HuH-7.5 (cell line): ENCODE data around the gene ZNF587.
A peak's percentile ranks its signal among the peaks of the same experiment; 100 is the strongest.
"Not testable (repeated sequence)": the region's sequence is repeated elsewhere in the genome, so short reads cannot be mapped to it uniquely, and the experiment has no call there.

Experiments used
- DNase-seq: peaks from one replicate; pipeline ENCODE4 v3.0.0; 2011; ENCODE audit warnings: low spot score

Gene ZNF587

DNA sequence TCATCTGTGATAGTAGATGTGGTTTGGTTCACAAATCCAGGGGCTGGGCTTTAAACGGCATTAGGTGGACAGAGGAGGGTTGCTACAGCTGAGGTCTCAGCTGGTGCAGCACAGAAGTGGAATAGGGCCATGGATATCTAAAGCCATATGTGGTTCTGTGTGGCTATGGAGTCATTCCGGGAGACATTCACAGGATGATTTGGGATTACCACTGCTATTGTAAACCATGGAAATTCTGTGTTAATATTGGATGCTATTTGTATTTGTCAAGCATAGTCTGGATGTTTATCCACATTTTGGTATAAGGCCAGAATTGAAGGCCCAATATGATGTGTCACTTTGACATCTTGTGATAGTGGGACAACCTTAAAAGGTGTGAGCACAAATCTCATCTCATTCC is 26.5 kb upstream of the ZNF587 start:
- not testable (repeated sequence) for DNase-seq

DNA sequence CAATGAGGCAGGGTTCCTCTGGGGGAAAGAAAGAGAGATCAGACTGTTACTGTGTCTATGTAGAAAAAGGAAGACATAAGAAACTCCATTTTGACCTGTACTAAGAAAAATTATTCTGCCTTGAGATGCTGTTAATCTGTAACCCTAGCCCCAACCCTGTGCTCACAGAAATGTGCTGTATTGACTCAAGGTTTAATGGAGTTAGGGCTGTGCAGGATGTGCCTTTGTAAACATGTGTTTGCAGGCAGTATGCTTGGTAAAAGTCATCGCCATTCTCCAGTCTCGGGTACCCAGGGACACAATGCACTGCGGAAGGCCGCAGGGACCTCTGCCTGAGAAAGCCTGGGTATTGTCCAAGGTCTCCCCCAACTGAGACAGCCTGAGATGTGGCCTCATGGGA is 26.1 kb upstream of the ZNF587 start:
- not testable (repeated sequence) for DNase-seq

GRCh38 chr19:57825511-57825910 is 24.1 kb upstream of the ZNF587 start:
- DNase-seq, result no peak

DNA sequence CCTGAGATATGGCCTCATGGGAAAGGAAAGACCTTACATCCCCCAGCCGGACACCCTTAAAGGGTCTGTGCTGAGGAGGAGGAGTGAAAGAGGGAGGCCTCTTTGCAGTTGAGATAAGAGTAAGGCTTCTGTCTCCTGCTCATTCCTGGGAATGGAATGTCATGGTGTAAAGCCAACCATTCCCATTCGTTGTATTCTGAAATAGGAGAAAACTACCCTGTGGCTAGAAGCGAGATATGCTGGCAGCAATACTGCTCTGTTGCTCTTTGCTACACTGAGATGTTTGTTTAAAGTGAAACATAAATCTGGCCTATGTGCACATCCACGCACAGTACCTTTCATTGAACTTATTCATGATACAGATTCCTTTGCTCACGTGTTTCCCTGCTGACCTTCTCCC is 20.3 kb upstream of the ZNF587 start:
- DNase-seq, result no peak

DNA sequence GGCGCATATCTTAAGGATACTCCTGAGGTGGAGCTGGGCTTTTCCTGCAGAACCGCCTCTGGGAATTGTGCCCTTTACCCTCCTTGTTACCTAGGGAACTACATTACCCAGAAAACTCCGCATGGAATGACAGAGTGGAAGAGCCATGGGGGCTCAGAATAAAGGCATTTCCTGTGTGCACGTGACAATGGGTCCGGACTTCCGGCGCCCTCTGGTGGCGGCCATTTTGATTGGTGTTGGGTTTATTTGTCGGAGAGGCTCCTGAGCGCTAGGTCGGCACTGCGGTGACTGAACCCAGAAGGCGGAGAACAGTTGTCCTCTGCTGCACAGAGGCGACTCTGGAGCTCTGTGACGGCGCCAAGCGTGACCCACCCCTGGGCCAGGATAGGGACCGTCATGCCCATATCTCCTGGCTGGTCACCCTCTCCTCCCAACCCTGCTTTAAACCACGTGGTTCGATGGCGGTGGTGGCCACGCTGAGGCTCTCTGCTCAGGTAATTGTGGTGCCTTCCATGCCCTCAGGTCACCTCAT is 19.5 kb upstream of the ZNF587 start, which contains the start of gene ZNF587B:
TSS of gene ZNF587B (plus strand) at position 229 of the 532 bp plus-strand sequence. CDS start at position 459, 230 bp downstream.
- DNase-seq, result no peak

GRCh38 chr19:57836991-57837390 is 12.7 kb upstream of the ZNF587 start:
- not testable (repeated sequence) for DNase-seq

DNA sequence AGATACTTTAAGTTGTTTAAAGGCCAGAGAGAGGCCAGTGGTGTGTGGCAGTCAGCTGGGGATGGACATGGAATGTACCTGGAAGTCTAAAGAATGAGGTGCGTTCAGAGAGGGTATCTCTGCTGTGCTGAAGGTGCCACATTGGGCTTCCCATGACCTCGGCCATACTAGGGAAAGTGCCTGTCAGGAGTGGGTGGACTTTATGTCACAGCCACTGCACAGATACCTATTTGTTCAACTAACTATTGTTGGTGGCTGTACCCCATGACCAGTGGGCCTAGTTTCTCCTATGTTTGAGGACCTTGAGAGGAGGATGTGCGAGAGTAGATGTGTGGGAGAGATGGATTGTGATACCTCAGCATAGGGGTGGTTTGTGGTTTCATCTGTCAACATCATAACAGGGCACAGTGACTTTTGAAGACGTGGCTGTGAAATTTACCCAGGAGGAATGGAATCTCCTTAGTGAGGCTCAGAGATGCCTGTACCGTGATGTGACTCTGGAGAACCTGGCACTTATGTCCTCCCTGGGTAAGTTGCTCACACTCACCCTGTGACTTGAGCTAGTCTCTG is 11.0 kb upstream of the ZNF587 start:
- not testable (repeated sequence) for DNase-seq

DNA sequence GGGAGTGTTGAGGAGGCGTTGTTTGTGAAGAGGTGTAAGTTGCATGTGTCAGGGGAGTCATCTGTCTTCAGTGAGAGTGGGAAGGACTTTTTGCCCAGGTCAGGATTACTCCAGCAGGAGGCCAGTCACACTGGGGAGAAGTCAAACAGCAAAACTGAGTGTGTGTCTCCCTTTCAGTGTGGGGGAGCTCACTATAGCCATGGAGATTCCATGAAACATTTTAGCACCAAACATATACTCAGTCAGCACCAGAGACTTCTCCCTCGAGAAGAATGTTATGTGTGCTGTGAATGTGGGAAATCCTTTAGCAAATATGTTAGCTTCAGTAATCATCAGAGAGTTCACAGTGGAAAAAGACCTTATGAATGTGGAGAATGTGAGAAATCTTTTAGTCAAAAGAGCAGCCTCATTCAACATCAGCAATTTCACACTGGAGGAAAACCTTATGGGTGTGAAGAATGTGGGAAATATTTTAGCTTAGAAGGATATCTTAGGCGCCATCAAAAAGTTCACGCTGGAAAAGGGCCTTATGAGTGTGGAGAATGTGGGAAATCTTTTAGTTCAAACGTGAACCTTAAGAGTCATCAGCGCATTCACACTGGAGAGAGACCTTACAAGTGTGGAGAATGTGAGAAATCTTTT is 8.4 kb upstream of the ZNF587 start:
- no peak for DNase-seq

DNA sequence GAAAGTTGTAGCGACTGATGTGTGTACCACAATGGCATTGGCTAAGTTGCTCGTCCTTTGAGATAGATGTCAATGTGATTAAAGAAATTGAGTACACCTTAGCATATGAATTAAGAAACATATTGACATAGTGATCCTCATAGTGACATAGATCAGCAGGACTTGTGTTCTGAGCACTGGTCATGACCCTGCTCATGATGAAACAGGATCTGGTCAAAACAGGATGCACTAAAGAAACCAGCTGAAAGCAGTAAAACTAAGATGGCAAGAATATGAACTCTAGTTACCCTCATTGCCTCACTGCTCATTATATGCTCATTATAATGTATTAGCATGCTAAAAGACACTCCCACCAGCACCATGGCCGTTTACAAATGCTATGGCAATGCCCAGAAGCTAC is 2.5 kb upstream of the ZNF587 start:
- DNase-seq, result not testable (repeated sequence)

DNA sequence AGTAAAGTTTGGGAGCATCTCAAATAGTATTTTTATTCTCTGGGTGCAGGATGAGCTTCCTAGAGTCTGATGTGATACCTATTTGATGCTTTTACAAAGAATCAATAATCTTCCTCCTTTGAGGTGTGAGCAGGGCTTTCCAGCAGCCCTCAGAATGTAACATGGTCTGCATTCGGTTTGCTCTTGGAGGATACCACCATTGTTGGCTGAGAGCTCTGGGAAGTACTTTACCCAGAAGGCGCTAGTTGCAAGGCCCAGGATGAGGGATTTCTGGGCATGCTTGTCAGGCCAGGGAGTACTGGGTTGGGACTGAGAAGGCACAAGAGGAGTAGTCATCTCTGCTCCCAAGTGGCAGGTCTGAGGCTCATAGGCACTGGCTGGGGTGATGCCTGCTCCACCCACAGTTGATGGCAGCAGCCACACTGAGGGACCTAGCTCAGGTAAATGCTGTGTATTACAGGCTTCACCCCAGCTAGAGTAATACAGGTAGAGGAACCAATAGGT is 445 bp upstream of the ZNF587 start:
- DNase-seq, result not testable (repeated sequence)

- DNase-seq, result peak; percentile 17
These were observed 926 bp downstream of the ZNF587 start for GRCh38 chr19:57850553-57851017.

- DNase-seq, result not testable (repeated sequence)
These were observed 2.3 kb downstream of the ZNF587 start for GRCh38 chr19:57851812-57852603.

DNA sequence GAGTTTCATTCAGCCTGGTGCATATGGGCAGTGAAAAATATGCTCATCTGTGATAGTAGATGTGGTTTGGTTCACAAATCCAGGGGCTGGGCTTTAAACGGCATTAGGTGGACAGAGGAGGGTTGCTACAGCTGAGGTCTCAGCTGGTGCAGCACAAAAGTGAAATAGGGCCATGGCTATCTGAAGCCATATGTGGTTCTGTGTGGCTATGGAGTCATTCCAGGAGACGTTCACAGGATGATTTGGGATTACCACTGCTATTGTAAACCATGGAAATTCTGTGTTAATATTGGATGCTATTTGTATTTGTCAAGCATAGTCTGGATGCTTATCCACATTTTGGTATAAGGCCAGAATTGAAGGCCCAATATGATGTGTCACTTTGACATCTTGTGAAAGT is 4.5 kb downstream of the ZNF587 start:
- not testable (repeated sequence) for DNase-seq

- not testable (repeated sequence) for DNase-seq
These were observed 12.7 kb downstream of the ZNF587 start for GRCh38 chr19:57862351-57862750.

GRCh38 chr19:57867868-57868492 is 18.3 kb downstream of the ZNF587 start:
- DNase-seq, result no peak

GRCh38 chr19:57869655-57870054 is 20.0 kb downstream of the ZNF587 start:
- not testable (repeated sequence) for DNase-seq

DNA sequence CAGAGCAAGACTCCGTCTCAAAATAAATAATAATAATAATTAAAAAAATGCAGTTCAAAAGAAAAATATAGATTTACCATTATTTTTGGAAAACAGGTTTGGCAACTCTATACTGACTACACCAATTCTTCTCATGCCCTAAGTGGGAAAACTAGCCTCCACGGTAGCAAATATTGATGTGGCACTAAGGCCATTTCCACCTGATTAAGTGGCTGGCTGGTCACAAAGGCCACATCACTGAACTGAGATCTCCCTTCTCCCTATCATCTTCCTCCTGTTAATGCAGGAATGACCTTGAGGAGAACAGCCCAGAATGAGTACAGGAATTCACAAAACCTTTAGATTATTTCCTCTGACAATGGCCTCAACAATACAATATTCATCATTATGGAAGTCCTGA is 20.6 kb downstream of the ZNF587 start:
- DNase-seq, result no peak

GRCh38 chr19:57872450-57872849 is 22.8 kb downstream of the ZNF587 start:
- no peak for DNase-seq

- not testable (repeated sequence) for DNase-seq
These were observed 24.5 kb downstream of the ZNF587 start for GRCh38 chr19:57873883-57874799.

GRCh38 chr19:57886046-57886445 is 36.4 kb downstream of the ZNF587 start:
- DNase-seq, result no peak
